Activated T-helper 1 cell treated with Interleukin-2 at 50 U/mL for 16 hours (primary cell): ENCODE results near the gene WFDC10B.
"Not testable (repeated sequence)": the region's sequence is repeated elsewhere in the genome, so short reads cannot be mapped to it uniquely, and the experiment has no call there.

Source experiments
- DNase-seq: peaks from one replicate; pipeline ENCODE4 v3.0.0-alpha.2; 2020; ENCODE audit warnings: low read depth

WFDC10B gene

DNA sequence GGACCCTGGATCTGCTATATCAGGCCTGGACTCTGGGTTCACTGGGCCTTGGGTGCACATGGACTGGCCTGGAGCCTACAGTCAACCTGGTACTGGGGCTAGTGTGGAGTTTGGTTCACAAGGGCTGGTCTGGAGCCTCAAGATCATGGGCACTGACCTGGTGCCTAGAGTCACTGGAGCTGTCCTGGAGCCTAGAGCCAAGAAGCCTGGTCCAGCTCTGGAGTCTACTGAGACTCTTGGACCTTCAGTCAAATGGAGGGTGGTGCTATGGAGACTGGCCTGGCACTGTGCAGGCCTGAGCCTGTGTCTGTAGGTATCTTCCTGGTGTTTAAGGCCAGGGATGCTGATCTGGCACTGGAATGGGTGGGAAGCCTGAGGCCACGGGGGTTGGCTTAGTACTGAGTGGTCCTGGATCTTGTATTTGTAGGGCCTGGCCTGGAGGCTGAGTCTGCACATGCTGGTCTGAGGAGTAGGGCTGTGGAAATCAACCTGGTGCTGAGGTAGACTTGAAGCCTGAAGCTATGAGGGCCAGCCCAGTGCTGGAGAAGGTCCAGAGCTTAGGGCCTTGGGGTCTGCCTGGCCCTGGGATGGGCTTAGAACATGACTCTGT, 57.3 kb downstream of the WFDC10B start:
- DNase-seq: no peak

DNA sequence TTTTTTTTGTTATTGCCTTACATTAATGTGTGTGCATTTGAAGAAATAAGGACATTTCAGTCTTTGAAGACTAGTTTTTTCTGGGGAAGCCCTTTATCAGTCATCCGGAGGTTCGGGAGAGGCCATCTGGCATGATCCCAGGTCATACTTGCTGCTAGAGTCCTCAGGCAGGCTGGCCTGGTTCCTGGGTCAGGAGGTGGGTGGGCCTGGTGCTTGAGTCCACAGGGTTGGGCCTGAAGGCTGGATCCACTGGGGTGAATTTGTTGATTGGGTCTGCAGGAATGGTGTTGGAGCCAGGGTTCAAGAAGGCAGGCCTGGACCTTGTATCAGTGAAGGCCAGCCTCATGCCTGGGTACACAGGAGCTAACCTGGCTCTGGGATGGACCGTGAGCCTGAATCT, 57.9 kb downstream of the WFDC10B start:
- DNase-seq: no peak

DNA sequence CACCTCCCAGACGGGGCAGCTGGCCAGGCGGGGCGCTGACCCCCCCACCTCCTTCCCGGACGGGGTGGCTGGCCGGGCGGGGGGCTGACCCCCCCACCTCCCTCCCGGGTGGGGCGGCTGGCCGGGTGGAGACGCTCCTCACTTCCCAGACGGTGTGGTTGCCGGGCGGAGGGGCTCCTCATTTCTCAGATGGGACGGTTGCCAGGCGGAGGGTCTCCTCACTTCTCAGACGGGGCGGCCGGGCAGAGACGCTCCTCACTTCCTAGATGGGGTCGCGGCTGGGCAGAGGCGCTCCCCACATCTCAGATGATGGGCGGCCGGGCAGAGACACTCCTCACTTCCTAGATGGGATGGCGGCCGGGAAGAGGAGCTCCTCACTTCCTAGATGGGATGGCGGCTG, 59.0 kb downstream of the WFDC10B start:
- not testable (repeated sequence) for DNase-seq

DNA sequence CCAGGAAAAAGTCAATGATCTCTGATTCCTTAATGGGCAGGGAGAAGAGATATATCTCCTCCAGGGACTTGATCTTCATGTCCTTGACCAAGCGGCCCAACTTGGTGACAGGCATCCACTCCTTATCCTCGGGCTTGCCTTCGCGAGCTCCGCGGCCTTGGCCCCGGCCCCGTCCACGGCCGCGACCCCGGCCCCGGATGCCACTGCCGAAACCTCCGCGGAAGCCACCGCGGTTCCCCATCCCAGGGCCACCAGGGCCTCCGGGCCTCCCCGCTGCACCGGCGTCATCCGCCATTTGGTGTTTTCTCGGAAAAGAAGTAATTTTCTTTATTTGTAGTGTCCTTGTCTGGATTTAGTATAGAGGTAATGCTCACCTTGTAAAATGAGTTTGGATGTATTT, 63.7 kb downstream of the WFDC10B start:
- not testable (repeated sequence) for DNase-seq

DNA sequence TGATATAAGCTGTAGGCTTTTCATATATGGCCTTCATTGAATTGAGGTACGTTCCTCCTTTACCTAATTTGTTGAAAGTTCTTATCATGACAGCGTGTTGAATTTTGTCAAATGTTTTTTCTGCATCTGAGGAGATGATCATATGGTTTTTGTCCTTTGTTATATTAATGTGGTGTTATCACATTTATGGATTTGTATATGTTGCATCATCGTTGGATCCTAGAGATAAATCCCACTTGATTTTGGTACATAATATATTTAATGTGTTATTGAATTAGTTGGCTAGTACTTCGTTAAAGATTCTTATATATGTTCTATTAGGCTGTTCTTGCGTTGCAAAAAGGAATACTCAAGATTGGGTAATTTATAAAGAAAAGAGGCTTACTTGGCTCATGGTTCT, 65.1 kb downstream of the WFDC10B start:
- DNase-seq: no peak

DNA sequence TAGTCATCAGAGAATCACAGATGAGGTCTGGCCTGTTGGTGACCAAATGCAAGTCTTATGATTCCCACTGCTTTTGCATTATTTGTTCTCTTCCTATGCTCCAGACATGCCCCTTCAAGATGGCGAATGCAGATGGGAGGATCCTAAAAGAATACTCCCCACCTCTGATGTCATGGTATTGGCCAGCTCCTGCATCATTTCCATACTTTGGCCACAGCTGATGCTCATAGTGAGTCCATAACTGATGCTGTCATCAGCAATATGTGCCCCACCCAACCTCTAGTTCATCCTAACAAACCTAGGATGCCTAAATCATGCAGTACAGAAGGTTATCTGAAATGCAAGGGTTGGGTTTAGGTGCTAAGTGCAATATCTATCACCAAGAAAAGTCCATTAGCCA, 68.3 kb downstream of the WFDC10B start:
- no peak for DNase-seq
